GM12878 (cell line): ENCODE data around the gene MUSTN1.

Source experiments
- CEBPB ChIP-seq, 2 experiments: fragments of 150-350 bp in 1 of 2; IDR thresholded peaks; 2 replicates each; pipeline ENCODE4 v1.6.1; 2012 to 2014; ENCODE audit warnings: low read depth in 2 of 2, low read length in 2 of 2, borderline replicate concordance in 1 of 2, inconsistent platforms in 1 of 2
- CTCF ChIP-seq, 3 experiments: IDR thresholded peaks in 2 of 3; conservative IDR thresholded peaks in 1 of 3; 2 replicates each; pipeline ENCODE4 v1.5.1; 2011; ENCODE audit warnings: low read depth in 3 of 3, low read length in 3 of 3, mild to moderate bottlenecking in 3 of 3, control low read depth in 2 of 3, moderate library complexity in 2 of 3, inconsistent platforms in 1 of 3, mixed read lengths in 1 of 3; ENCODE audit not compliant: control insufficient read depth in 2 of 3, insufficient read depth in 1 of 3; ENCODE audit errors: extremely low read depth in 1 of 3
- EP300 ChIP-seq, 2 experiments: fragments of 150-350 bp in 1 of 2; IDR thresholded peaks; 2 replicates each; pipeline ENCODE4 v1.6.1; 2011 to 2012; ENCODE audit warnings: low read depth in 2 of 2, low read length in 2 of 2, borderline replicate concordance in 1 of 2, improper control_type of control experiment in 1 of 2, inconsistent platforms in 1 of 2; ENCODE audit not compliant: control insufficient read depth in 1 of 2
- FOXM1 ChIP-seq: IDR thresholded peaks from 2 replicates; pipeline ENCODE4 v1.6.1; 2012; ENCODE audit warnings: low read depth, mild to moderate bottlenecking, inconsistent platforms, low read length, moderate library complexity
- GABPA ChIP-seq: IDR thresholded peaks from 2 replicates; pipeline ENCODE4 v1.6.1; 2014; ENCODE audit warnings: antibody characterized with exemption, low read depth, mild to moderate bottlenecking, inconsistent platforms
- HCFC1 ChIP-seq: fragments of 150-350 bp; IDR thresholded peaks from 2 replicates; pipeline ENCODE4 v1.6.1; 2014; ENCODE audit warnings: low read length
- MXI1 ChIP-seq: fragments of 150-350 bp; IDR thresholded peaks from 2 replicates; pipeline ENCODE4 v1.6.1; 2011; ENCODE audit warnings: low read depth, mild to moderate bottlenecking, inconsistent platforms, low read length, improper control_type of control experiment
- NBN ChIP-seq: fragments of 450-650 bp; IDR thresholded peaks from 2 replicates; pipeline ENCODE4 v1.6.1; 2016
- RAD21 ChIP-seq: IDR thresholded peaks from 2 replicates; pipeline ENCODE4 v1.6.1; 2011; ENCODE audit warnings: mild to moderate bottlenecking, low read depth, low read length, moderate library complexity; ENCODE audit not compliant: insufficient read depth
- SUZ12 ChIP-seq: fragments of 200-600 bp; sonication (generic); IDR thresholded peaks from one replicate; pipeline ENCODE4 v1.6.1; 2018; ENCODE audit warnings: antibody characterized with exemption, mild to moderate bottlenecking; ENCODE audit not compliant: unreplicated experiment
- USF1 ChIP-seq: IDR thresholded peaks from 2 replicates; pipeline ENCODE4 v1.6.1; 2011; ENCODE audit warnings: borderline replicate concordance, low read depth, mild to moderate bottlenecking, moderate library complexity, mixed read lengths, low read length; ENCODE audit not compliant: insufficient read depth; ENCODE audit errors: extremely low read length

- TF ChIP-seq CTCF (IDR thresholded peaks at IDR 0.05 in 2 of 3, conservative IDR thresholded peaks at IDR 0.05 in 1 of 3; ENCODE audit: control insufficient read depth in 2 of 3, extremely low read depth in 1 of 3, insufficient read depth in 1 of 3, low read depth in 3 of 3, low read length in 3 of 3) (no peak), GABPA (no peak), NBN (no peak), MXI1 (no peak), EP300 (IDR thresholded peaks at IDR 0.05; ENCODE audit: borderline replicate concordance in 1 of 2, control insufficient read depth in 1 of 2, low read depth in 2 of 2, low read length in 2 of 2) (no peak), CEBPB (IDR thresholded peaks at IDR 0.05; ENCODE audit: borderline replicate concordance in 1 of 2, low read depth in 2 of 2, low read length in 2 of 2) (no peak), FOXM1 (no peak), SUZ12 (no peak), USF1 (no peak), RAD21 (no peak), HCFC1 (no peak)
Observed at GRCh38 chr3:52873433-52874159, 38.8 kb upstream of the MUSTN1 start.
